Gastroesophageal sphincter (tissue), 4 donors: ENCODE results near the gene SLC22A5. TPM values are rescaled to one million over a fixed set of nuclear protein-coding genes. Genes with fewer than 3 reads are reported as not detected.

Experiments used
- ATAC-seq: fragments of 150-250 bp; one replicate; pipeline ENCODE4 v1.9.1; 2016; ENCODE audit warnings: mild to moderate bottlenecking, moderate library complexity
- H3K27ac ChIP-seq, 4 donors: fragments of 200-600 bp; sonication (generic) in 3 of 4; 1 replicate in 3 of 4; 2 replicates in 1 of 4; pipeline ENCODE4 v1.5.1; 2016 to 2019
- H3K27me3 ChIP-seq: fragments of 200-600 bp; sonication (generic); one replicate; pipeline ENCODE4 v1.5.1; 2019
- H3K36me3 ChIP-seq, 2 donors: fragments of 200-600 bp; sonication (generic); one replicate each; pipeline ENCODE4 v1.5.1; 2019; ENCODE audit warnings: control low read depth in 1 of 2
- H3K4me1 ChIP-seq, 3 donors: fragments of 200-600 bp; sonication (generic); 1 replicate in 2 of 3; 2 replicates in 1 of 3; pipeline ENCODE4 v1.5.1; 2016 to 2019; ENCODE audit warnings: control low read depth in 2 of 3
- H3K4me3 ChIP-seq, 2 donors: fragments of 200-600 bp; sonication (generic); one replicate each; pipeline ENCODE4 v1.5.1; 2019; ENCODE audit warnings: mild to moderate bottlenecking in 1 of 2, moderate library complexity in 1 of 2
- H3K9me3 ChIP-seq, 3 donors: fragments of 200-600 bp; sonication (generic); one replicate each; pipeline ENCODE4 v1.5.1; 2017 to 2019; ENCODE audit warnings: control low read depth in 2 of 3
- EP300 ChIP-seq: sonication (generic); formaldehyde crosslinking; IDR thresholded peaks from one replicate; pipeline ENCODE4 v1.6.1; 2017; ENCODE audit warnings: antibody characterized with exemption, mild to moderate bottlenecking
- POLR2A ChIP-seq, 2 donors: fragments of 450-650 bp; IDR thresholded peaks; one replicate each; pipeline ENCODE4 v1.6.1; 2017; ENCODE audit warnings: antibody characterized with exemption in 2 of 2, mild to moderate bottlenecking in 2 of 2, moderate library complexity in 1 of 2
- POLR2AphosphoS5 ChIP-seq: sonication (generic); formaldehyde crosslinking; IDR thresholded peaks from one replicate; pipeline ENCODE4 v1.6.1; 2017; ENCODE audit warnings: antibody characterized with exemption
- WGBS, 2 donors: methylation state at CpG; one replicate each; pipeline ENCODE4 v1.1.5; 2018; ENCODE audit warnings: low coverage in 1 of 2; 5-methylcytosine and 5-hydroxymethylcytosine counted together
- total RNA-seq, 4 donors: library from RNA; depleted of rRNA; stranded (reverse); fragments of >200 nt; gene quantifications; one replicate each; pipeline ENCODE4 v1.1.0, GENCODE V29; 2016
- TF ChIP-seq, protein P1 (sequence below), 4 experiments: fragments of 200-600 bp in 2 of 4; fragments of 450-650 bp in 2 of 4; sonication (generic) in 1 of 4; IDR thresholded peaks; one replicate each; pipeline ENCODE4 v1.5.1; 2017 to 2019; ENCODE audit warnings: antibody characterized with exemption in 4 of 4, mild to moderate bottlenecking in 2 of 4, moderate library complexity in 2 of 4

The SLC22A5 gene
- total RNA-seq, 4 donors from 2014 or later: 6.5 to 9.6 (median 7.5) TPM

DNA sequence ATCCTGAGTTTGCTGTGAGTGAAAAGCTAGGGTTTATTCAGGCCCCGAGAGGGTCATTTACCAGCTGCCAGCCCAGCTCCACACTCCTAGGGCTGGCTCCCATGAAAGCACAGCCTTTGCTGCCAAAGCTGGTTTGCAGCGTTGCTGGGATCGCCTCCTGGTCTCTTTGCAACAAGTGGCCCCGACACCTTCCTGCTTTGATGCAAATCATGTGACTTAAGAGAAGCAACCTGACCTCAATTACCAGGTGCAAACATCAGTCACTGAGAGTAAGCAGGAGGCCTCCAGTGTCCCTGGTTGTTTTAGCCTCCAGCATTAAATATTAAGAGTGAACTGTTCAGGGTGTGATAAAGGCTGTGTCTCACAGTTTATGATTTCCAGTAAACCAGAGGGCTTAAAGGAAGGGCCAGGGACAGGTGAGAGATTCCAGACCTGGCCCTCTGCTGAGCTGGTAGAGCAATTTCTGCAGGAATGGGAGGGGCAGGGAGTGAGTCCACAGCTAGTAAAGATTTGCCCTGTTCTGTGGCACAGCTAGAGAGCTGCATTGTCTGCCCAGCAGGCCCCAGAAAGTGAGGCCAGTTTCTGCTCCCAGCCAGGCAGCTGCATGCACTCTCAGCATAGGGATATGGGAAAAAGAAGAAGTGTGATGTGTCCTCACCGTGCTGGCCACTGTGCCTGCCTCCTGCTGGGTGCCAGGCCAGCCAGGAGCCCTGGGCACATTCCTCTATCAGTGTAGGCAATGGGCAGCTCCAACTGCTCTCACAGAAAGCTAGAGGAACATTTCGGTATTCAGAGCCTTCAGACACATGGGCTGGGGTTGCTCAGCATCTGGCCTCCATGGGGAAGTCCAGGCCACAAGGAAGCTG is 58.0 kb downstream of the SLC22A5 start:
- ATAC-seq: no peak

DNA sequence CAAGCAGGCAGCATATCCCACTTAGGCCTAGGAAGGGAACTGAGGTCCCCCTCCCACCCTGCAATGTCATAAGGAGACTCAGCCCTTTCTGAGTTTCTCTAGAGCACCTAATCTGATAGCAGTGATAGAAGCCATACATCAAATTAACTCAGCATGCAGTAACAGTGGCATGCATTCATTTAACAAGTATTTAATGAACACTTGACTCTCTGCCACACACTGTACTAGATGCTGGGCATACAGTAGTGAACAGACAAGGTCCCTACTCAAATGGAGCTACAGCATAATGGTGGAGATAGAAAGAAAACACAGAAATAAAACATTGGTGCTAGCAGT is 58.6 kb downstream of the SLC22A5 start:
- Histone ChIP-seq H3K27me3 (no peaks in the 10 kb centered on the region), H3K4me3 (no peak overlapping the region), H3K9me3 (no peaks in the 10 kb centered on the region), H3K36me3 (no peaks in the 10 kb centered on the region), H3K27ac (peak overlapping the region in 3 of 4 donors; percentile 69 to 87 (median 70)), H3K4me1 (peaks cover 14 to 100% (median 64%) of the 10 kb centered on the region in 3 donors)
- no peak for ATAC-seq
- no peak for TF ChIP-seq POLR2A (IDR thresholded peaks at IDR 0.05)
- no peak for TF ChIP-seq EP300
- TF ChIP-seq POLR2AphosphoS5: no peak
- TF ChIP-seq, protein P1, sequence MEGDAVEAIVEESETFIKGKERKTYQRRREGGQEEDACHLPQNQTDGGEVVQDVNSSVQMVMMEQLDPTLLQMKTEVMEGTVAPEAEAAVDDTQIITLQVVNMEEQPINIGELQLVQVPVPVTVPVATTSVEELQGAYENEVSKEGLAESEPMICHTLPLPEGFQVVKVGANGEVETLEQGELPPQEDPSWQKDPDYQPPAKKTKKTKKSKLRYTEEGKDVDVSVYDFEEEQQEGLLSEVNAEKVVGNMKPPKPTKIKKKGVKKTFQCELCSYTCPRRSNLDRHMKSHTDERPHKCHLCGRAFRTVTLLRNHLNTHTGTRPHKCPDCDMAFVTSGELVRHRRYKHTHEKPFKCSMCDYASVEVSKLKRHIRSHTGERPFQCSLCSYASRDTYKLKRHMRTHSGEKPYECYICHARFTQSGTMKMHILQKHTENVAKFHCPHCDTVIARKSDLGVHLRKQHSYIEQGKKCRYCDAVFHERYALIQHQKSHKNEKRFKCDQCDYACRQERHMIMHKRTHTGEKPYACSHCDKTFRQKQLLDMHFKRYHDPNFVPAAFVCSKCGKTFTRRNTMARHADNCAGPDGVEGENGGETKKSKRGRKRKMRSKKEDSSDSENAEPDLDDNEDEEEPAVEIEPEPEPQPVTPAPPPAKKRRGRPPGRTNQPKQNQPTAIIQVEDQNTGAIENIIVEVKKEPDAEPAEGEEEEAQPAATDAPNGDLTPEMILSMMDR (IDR thresholded peaks at IDR 0.05): no peak

More for the DNA sequence above, 58.0 kb downstream of the SLC22A5 start:
- TF ChIP-seq POLR2AphosphoS5 (peak; percentile 74), EP300 (no peak), POLR2A (IDR thresholded peaks at IDR 0.05) (no peak)
- TF ChIP-seq, protein P1 (IDR thresholded peaks at IDR 0.05): peak in 1 of 4 experiments; percentile 9
- WGBS, 2 donors: 34% methylated on average over 2 of the region's 6 CpGs; no CpG with 5 or more reads in 1 of the 2 donors
- no peaks in the 10 kb centered on the region for H3K9me3 ChIP-seq
- H3K27me3 ChIP-seq: no peaks in the 10 kb centered on the region
- peak overlapping the region; percentile 0 to 87 (median 70) for H3K27ac ChIP-seq
- no peaks in the 10 kb centered on the region for H3K36me3 ChIP-seq
- H3K4me3 ChIP-seq: no peak overlapping the region
- H3K4me1 ChIP-seq: peaks cover 19 to 100% (median 70%) of the 10 kb centered on the region in 3 donors

DNA sequence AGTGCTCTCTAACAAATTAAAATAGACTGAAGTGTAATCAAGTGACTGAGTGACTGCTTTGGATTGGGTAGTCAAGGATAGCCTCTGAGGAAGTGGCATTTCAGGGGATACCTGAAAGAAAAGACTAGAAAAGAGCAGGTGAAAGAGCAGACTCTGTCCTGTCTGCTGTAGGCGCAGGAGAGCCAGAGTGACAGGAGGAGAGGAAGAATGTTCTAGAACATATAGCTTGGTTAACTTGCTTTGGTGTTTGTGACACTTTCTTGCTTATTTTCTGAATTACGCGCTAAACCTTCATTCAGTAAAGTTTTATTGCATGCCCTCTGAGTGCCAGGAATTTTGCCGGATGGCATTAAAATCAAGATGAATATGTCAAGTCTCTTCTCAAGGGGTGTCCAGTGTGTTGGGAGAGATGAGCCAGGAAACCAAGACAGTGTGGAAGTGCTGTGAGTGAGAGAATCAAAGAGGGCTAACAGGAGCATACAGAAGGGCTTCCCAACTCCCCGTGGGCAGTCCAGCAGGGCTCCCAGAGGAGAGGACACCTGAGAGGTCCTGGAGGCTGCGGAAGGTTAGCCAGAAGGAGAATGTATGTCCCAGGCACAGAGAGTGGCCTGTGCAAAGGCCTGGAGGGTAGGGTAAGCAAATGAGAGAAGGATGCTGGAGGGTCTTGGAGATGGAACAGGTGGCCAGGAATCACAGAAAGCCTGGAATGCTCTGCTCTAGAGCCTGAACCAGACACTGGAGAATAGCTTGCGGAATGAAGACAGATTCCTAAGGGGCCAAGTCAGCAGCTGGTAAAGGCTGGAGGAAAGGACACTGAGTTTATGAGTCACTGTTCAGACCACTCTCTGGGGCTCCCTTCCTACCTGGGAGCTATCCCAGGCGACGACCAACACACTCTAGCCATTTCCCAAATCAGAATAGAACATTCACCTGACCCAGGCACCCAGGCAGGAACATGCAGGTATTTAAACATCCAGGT is 59.3 kb downstream of the SLC22A5 start:
- WGBS, 2 donors: 58 to 71% methylated on average over 6 to 8 of the region's 9 CpGs
- Histone ChIP-seq H3K36me3 (no peaks in the 10 kb centered on the region), H3K4me3 (no peak overlapping the region), H3K27ac (peak overlapping the region in 3 of 4 donors; percentile 69 to 87 (median 70)), H3K4me1 (peaks cover 10 to 100% (median 58%) of the 10 kb centered on the region in 3 donors), H3K9me3 (no peaks in the 10 kb centered on the region), H3K27me3 (no peaks in the 10 kb centered on the region)
- peak; percentile 43 for TF ChIP-seq POLR2AphosphoS5
- no peak for TF ChIP-seq POLR2A (IDR thresholded peaks at IDR 0.05)
- no peak for TF ChIP-seq EP300
- TF ChIP-seq, protein P1 (IDR thresholded peaks at IDR 0.05): no peak
- peak; percentile 60 for ATAC-seq

DNA sequence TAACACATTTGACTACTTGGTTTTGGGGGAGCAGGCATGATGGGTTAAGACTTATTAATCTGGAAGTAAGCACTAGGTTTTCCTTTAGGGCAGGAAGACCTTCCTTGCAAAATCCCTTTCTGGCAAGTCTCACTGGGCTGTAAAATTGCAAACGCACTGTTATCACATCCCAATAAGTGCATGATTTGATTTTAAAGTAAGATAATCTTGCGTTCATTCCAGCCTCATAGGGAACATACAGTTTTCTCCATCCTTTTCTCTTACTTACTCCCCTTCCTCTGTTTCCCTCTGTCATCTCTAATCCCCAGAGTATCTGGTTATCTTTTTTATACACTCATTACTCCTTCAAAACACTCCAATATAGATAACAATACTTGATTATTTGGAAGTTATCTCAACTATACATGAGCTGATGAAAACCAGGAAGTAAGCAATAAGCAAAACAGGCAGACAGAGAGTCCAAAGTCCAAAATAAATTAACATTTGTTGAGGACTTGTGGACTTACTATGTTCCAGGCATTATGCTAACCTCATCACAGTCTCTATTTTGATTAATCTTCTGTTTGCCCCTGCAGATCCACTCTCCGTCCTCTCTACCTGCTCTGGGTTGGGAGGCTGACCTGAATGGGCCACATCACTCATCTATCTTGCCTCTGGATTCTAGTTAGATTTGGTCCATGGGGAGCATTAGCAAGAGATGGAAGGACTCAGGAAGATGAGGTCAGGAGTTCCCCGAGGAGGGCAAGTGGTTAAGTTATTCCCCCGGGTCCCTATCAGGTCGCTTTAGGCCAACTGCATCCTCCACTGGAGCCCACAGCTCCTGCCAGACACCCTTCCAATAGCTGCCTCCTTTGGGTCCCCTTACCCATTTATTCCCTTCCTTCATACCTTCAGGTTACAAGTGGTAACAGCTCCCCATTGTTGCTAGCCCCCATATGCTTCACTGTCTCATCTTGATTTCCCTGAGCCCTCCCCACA is 60.2 kb downstream of the SLC22A5 start:
- H3K27me3 ChIP-seq: no peaks in the 10 kb centered on the region
- H3K9me3 ChIP-seq: no peaks in the 10 kb centered on the region
- ATAC-seq: no peak
- TF ChIP-seq POLR2AphosphoS5: no peak
- TF ChIP-seq, protein P1 (IDR thresholded peaks at IDR 0.05): no peak
- no peak for TF ChIP-seq EP300
- TF ChIP-seq POLR2A (IDR thresholded peaks at IDR 0.05): no peak
- no peak overlapping the region for H3K4me3 ChIP-seq
- peak overlapping the region in 3 of 4 donors; percentile 69 to 87 (median 70) for H3K27ac ChIP-seq
- peaks cover 13 to 100% (median 59%) of the 10 kb centered on the region in 3 donors for H3K4me1 ChIP-seq
- no peaks in the 10 kb centered on the region for H3K36me3 ChIP-seq
- WGBS, 2 donors: 57 to 67% methylated on average over 5 of the region's 6 CpGs
